Adipose tissue (tissue), 3 donors: ENCODE data around the gene BAX. TPM values are rescaled to one million over a fixed set of nuclear protein-coding genes. Genes with fewer than 3 reads are reported as not detected.
"Not testable (repeated sequence)": the region's sequence is repeated elsewhere in the genome, so short reads cannot be mapped to it uniquely, and the experiment has no call there.

Experiments used
- H3K27ac ChIP-seq: one replicate; pipeline ENCODE4 v1.5.1; 2013; ENCODE audit warnings: low read depth, low read length
- WGBS, 3 donors: extraction: QIAGEN DNeasy Blood & Tissue Kit; methylation state at CpG; one replicate each; pipeline ENCODE4 v1.1.7; 2013; 5-methylcytosine and 5-hydroxymethylcytosine counted together
- polyA plus RNA-seq, 3 donors: library from polyadenylated mRNA; stranded (reverse); fragments of 200-250 nt; gene quantifications; one replicate each; pipeline ENCODE4 v1.2.3, GENCODE V29; 2013
- donor health status: healthy with polysubstance abuse.
- donor health status: Bipolar disorder and iron deficiency.
- donor health status: healthy.

BAX gene
- polyA plus RNA-seq, 3 donors = 24.4 to 71.2 (median 39.9) TPM

GRCh38 chr19:48926909-48927308 lies 27.8 kb upstream of the BAX start:
- H3K27ac ChIP-seq = no peak overlapping the region
- 19 to 29% (median 24%) methylated on average over 10 of the region's 10 CpGs for WGBS, 3 donors

- 85 to 88% (median 85%) methylated on average over 17 of the region's 17 CpGs for WGBS, 3 donors
- H3K27ac ChIP-seq = not testable (repeated sequence)
These were observed 27.0 kb upstream of the BAX start for GRCh38 chr19:48927692-48928091.

- WGBS, 3 donors = 74 to 82% (median 81%) methylated on average over 15 of the region's 15 CpGs
- H3K27ac ChIP-seq = no peak overlapping the region
These were observed 26.3 kb upstream of the BAX start for GRCh38 chr19:48928164-48929025.

GRCh38 chr19:48933382-48933932 lies 21.2 kb upstream of the BAX start, which contains the start of gene DHDH:
DHDH (plus strand) TSS chr19:48933699; CDS start chr19:48933722, 23 bp downstream.
- WGBS, 3 donors = 0 to 1% (median 0%) methylated on average over 42 to 43 of the region's 43 CpGs
- H3K27ac ChIP-seq = no peak within 1 kb of the TSS

- 67 to 88% (median 79%) methylated on average over 19 of the region's 19 CpGs for WGBS, 3 donors
- no peak overlapping the region for H3K27ac ChIP-seq
These were observed 19.8 kb upstream of the BAX start for GRCh38 chr19:48934837-48935236.

GRCh38 chr19:48935864-48936263 lies 18.8 kb upstream of the BAX start:
- 93 to 97% (median 96%) methylated on average over 25 of the region's 25 CpGs for WGBS, 3 donors
- no peak overlapping the region for H3K27ac ChIP-seq

- H3K27ac ChIP-seq = no peak overlapping the region
- WGBS, 3 donors = 78 to 93% (median 82%) methylated on average over 7 of the region's 7 CpGs
These were observed 16.4 kb upstream of the BAX start for GRCh38 chr19:48938256-48938655.

- WGBS, 3 donors = 92 to 98% (median 97%) methylated on average over 5 of the region's 5 CpGs
- H3K27ac ChIP-seq = no peak overlapping the region
These were observed 13.8 kb upstream of the BAX start for GRCh38 chr19:48940902-48941301.

- 88 to 92% (median 89%) methylated on average over 6 of the region's 6 CpGs for WGBS, 3 donors
These were observed 11.6 kb upstream of the BAX start for GRCh38 chr19:48943081-48943480.

GRCh38 chr19:48945415-48945814 lies 9.3 kb upstream of the BAX start:
- WGBS, 3 donors = 87 to 94% (median 88%) methylated on average over 5 of the region's 5 CpGs
- no peak overlapping the region for H3K27ac ChIP-seq

More at GRCh38 chr19:48943081-48943480, 11.6 kb upstream of the BAX start:
- H3K27ac ChIP-seq = no peak overlapping the region

GRCh38 chr19:48945817-48946216 lies 8.9 kb upstream of the BAX start:
- WGBS, 3 donors = 84 to 93% (median 92%) methylated on average over 2 of the region's 2 CpGs
- H3K27ac ChIP-seq = no peak overlapping the region

GRCh38 chr19:48946463-48947257 lies 8.0 kb upstream of the BAX start:
- H3K27ac ChIP-seq = no peak overlapping the region
- 67 to 69% (median 69%) methylated on average over 9 of the region's 9 CpGs for WGBS, 3 donors

- WGBS, 3 donors = 97 to 100% (median 98%) methylated on average over 3 of the region's 3 CpGs
- no peak overlapping the region for H3K27ac ChIP-seq
These were observed 7.5 kb upstream of the BAX start for GRCh38 chr19:48947258-48947542.

GRCh38 chr19:48950159-48950558 lies 4.5 kb upstream of the BAX start:
- WGBS, 3 donors = 60 to 71% (median 65%) methylated on average over 3 of the region's 3 CpGs
- H3K27ac ChIP-seq = no peak overlapping the region

GRCh38 chr19:48950830-48951519 lies 3.7 kb upstream of the BAX start:
- WGBS, 3 donors = 47 to 60% (median 53%) methylated on average over 9 of the region's 9 CpGs
- no peak overlapping the region for H3K27ac ChIP-seq

- H3K27ac ChIP-seq = no peak overlapping the region
- 68 to 90% (median 77%) methylated on average over 4 of the region's 4 CpGs for WGBS, 3 donors
These were observed 1.5 kb upstream of the BAX start for GRCh38 chr19:48953141-48953540.

GRCh38 chr19:48953990-48954594 lies 583 bp upstream of the BAX start:
- WGBS, 3 donors = 45 to 64% (median 58%) methylated on average over 11 of the region's 11 CpGs
- no peak overlapping the region for H3K27ac ChIP-seq

GRCh38 chr19:48955308-48955958 lies 758 bp downstream of the BAX start:
- H3K27ac ChIP-seq = no peak overlapping the region
- WGBS, 3 donors = 60 to 61% (median 61%) methylated on average over 16 of the region's 16 CpGs
